Right hindlimb (tissue), 1 donor: ENCODE measurements around the gene KIAA1549.

Source experiments
- DNase-seq: peaks from one replicate; pipeline ENCODE4 v3.0.0-alpha.2; 2018

The KIAA1549 gene

DNA sequence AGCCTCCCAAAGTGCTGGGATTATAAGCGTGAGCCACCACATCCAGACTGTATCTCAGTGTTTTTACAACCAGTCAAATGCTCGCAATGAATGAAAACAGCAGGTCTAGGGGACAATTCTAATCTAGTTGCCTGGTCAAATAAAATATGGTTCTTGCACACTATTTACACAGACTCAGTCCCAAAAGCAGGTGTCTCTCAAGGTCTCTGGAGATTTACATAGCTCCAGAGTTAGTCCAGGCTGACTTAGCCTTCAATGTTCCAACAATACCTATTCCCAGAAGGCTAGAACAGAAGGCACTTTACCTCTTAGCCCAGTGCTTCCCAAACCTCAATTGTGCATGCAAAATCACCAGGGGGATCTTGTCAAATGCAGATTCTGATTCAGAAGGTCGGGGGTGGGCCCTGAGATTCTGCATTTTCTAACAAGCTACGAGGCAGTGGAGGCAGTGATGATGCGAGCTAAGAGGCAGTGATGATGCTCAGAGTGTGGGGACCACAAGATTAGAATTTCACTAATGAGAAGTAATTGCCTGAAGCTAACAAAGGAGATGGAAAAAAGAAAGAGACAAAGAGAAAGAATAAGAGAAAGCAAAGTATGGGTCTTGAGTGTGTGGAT lies 6.4 kb downstream of the KIAA1549 start:
- no peak for DNase-seq

DNA sequence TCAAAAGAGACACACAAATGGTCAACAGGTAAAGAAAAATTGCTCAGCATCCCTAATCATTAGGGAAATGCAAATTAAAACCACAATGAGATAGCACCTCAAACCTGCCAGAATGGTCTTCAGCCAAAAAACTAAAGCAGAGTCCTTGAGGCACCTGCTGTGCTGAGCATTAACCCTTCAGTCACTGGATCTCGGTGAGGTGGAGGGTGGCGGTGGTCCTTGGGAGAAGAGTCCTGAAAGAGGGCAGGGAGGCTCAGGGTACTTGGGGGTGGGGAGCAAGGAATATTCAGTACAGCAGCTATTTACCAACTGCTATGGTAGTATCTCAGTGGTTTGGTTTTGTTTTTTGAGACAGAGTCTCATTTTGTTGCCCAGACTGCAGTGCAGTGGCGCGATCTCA lies 7.1 kb downstream of the KIAA1549 start:
- DNase-seq = no peak

DNA sequence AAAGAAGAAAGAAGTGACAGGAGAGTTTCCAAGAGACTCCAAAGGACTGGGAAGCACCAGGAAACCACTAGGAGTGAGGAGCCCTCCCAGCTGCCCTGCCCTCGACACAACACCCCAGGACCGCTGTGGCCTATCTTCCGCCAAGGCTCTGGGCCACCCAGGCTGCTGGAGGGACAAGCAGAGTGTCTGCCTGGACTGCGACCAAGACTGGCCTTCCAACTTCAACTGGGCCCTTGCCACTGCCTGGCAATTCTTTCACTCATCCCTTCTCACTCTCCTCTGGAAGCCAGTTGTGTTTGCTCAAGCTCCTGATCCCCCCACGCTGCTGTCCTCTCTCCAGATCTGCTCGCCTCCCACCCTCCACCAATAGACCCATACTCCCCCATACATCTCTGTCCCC lies 10.2 kb downstream of the KIAA1549 start:
- no peak for DNase-seq

DNA sequence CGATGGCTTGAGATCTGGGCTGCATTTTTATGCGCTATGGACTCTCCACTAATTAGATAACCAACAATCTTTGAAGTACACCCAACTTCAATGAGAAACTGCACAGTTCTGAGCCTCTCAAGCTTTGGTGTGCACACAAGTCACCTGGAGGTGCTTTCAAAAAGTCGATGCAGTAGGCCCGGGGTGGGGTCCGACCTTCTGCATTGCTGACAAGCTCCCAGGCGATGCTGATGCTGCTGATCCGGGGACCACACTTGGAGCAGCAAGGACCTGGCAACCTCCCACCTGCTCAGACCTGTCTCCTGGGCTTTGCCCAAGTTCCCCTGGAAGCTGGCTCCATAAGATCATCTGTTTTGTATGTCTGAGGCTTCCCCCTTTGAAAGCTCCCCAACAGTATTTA lies 10.7 kb downstream of the KIAA1549 start:
- DNase-seq = no peak

DNA sequence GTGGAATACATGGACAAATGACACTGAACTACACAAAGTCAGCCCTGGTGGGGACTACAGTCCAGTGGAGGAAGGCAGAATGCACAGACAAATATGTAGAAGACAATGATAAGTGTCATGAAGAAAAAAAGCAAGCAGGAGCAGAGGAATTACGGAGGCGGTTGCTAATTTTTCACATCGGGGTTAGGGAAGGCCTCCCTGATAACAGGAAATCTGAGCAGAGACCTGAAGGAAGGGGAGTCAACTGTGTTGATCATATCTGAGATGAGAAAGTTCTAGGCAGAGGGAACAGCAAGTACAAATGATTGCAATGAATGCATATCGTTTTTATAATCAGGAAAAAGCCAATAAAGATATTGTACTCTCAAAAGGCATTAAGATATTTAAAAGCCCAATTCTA lies 14.0 kb downstream of the KIAA1549 start:
- no peak for DNase-seq

DNA sequence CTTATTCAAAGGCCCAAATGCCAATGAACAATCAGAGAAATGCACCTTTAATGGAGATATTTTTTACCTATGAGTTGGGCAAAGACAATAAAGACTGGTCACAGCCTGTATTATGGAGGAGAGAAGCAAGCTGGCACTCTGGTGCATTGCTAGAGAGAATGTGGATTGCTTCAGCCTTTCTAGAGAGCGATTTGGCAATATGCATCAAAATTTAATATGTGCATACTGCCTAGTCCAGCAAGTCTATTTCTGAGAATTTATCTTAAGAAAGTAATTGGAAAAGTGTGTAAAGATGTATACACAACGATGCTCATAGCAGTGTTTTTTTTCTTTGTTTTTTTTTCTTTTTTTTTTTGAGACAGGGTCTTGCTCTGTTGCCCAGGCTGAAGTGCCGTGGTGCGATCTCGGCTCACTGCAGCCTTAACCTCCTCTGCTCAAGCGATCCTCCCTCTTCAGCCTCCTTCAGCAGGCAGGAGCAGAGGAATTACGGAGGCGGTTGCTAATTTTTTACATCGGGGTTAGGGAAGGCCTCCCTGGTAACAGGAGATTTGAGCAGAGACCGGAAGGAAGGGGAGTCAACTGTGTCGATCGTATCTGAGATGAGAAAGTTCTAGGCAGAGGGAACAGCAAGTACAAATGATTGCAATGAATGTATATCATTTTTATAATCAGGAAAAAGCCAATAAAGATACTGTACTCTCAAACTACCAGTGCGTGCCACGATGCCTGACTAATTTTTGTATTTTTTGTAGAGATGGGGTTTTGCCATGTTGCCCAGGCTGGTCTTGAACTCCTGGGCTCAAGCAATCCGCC lies 16.4 kb downstream of the KIAA1549 start:
- no peak for DNase-seq

DNA sequence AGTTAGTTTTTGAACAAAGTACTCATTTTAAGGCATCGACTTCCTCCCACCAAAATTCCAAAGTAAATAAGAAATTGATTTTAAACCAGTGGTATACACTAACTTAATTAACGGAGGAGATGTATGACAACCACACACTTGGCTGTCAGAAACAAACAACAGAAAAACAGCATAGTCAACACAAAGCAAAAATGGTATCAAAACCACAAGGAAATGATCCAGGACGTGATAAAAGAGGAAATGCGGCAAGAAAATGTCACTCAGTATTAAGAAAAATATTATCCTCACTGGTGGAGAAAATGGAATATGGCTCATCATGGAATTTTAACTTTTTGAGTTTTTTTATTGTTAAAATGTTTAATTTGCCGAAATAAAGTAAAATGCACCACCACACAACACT lies 17.5 kb downstream of the KIAA1549 start:
- no peak for DNase-seq

DNA sequence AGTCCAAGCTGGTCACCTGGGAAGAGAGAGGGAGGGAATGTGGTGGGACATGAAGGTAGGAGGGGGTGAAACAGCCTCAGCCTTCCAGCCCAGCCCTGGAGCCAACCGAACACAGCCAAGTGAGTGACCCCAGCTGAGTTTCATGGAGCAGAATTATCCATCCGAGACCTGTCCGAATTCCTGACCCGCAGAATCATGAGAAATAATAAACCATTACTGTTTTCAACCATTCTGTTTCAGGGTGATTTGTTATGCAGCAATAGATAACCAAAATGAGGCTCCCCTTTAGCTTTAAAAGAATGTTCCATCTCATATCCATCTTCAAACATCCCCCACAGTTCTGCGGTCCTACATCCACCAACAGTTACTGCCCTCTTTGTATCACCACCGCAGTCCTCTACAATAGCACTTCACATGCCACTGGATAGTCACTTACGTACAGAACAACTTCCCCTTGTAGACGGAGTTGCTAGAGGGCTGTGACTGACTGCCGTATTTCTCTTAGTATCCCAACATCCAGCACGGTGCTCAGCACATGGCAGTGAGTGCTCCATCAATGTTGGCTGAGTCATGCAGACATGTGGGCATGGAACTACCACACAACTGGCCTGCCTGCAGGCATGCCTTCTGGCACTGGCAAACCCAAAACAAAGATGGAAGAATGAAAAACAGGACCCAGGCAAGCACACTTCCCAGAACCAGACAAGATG lies 18.5 kb downstream of the KIAA1549 start:
- DNase-seq = no peak

DNA sequence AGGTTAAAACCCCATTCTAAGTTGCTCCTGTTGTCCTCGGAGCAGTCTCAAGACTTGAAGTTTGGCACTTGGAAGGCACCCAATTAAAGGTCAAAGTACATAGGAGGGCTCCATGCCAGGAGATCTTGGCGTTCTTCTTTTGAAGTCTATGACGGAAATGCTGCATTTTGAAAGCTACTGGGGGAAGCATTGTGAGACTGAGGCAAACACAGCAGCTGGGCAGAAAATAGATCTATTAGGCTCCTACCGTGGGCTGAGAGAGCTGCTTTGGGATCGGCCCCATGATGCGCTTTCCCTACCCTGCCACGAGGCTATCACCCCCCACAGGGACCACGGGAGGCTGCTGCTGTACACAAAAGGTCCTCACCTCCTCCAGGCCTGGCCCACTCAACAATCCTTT lies 20.0 kb downstream of the KIAA1549 start:
- DNase-seq = no peak

DNA sequence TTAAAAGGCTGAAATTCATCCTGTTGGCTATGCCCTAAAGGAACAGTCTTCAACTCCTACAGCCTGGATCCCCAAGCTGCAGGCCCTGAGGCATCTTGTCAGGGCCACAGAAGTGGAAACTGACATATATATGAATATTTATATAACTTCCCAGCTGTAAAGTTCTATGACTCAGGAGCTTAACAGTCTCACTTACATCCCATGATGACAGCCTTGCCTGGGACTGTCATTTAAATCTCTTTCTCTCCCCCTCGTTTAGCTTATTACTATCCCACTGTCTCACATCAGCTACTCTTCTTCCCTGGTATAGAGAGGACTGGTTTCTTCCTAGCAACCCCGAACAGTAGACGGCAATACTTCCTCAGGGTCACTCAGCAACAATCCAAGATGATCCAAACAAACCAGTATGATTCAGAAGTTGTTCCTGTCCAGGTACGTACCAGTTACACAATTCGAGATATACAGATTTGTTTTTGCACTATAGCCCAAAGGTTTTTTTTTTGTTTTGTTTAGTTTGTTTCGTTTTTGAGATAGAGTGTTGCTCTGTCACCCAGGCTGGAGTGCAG lies 22.7 kb downstream of the KIAA1549 start:
- no peak for DNase-seq

DNA sequence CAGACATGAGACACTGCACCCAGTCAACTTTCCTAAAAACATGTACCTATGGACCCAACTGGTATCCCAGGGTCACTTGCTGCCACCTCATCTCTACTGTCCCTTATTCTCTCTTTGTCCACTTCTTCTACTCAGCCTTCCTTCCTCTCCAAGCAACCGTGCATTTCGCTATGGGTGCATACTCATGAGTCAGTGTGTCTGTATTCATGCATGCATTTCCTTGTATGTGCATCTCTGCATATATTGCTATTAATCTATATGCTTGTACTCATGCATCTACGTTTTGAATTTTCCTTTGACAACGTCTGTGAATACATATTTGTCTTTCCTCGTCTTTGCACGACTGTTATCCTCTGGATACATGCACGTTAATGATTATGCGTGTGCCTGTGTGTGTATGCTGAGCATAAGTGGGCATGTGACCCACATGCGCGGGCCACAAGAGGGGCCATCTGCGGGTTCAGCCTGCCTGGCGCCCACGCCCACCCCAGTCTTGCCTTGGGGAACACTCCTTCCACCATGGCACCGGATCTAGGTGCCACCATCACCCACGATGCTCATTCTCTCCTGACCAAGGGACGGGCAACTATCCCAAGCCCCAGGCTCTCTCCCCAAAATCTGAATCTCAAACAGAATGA lies 23.3 kb downstream of the KIAA1549 start:
- no peak for DNase-seq

DNA sequence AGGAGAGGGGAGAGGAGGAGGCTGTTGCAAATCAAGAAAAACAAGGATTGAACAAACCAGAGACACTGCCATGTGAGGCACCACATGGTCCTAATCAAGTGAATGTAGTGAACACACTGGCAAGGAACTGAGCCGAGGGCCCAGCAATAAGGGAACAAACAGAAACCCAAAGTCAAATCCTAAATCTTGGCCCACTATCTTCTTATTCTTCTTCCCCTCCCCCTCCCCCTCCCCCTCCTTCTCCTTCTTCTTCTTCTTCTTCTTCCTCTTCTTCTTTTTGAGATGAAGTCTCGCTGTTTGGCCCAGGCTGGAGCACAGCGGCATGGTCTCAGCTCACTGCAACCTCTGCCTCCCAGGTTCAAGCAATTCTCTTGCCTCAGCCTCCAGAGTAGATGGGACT lies 24.0 kb downstream of the KIAA1549 start:
- DNase-seq = no peak

DNA sequence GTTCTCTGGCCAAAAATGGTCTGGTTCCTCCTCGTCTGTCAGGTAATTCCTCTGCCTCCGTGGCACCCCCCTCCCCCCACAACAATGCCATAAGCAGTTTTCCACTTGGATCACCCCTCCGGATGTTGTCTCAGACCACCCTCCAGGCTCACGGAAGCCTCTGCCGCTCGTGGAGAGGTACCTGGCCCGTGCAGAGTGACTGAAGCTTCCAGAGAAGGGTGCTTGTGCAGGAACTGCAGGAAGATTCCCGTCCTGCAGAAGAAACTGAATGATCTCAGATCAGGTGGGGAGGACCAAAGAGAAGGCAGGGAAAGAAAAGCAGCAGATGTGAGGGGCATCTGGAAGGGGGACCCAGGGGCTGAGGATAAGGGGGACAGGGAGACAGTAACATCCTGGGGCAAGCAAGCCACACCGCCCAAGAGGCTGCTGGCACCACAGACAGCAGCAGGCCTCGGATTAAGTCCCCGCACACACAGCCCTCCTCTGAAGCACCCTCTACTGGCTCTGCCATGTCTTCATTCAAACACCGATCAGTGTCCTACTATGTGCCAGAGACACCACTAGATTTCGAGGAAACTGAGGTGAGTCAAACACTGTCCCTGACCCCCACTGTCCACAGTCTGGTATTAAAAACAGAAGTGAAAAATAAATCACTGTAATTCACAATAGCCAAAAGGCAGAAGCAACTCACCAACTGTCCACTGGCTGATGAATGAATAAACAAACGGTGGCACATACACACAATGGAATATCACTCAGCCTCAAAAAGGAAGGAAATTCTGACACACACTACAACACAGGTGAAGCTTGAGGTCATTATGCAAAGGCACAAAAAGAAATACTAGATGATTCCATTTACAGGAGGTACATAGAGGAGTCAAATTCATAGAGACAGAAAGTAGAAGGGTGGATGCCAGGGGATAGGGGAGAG lies 26.4 kb downstream of the KIAA1549 start:
- DNase-seq = no peak

DNA sequence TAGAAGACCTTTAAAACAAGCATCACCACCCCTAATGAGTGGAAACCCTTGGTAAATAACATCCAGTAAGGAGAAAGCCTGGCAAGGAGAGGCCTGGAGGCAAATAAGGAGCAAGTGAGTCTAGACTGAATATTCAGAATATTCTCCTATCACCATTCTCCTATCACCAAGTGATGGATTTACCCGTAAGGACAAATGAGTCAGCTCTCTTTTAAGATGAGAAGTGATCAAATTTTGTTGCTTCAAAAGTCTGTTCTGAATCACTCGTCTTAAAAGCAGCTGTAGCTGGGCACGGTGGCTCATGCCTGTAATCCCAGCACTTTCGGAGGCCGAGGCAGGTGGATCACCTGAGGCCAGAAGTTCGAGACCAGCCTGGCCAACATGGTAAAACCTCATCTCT lies 28.4 kb downstream of the KIAA1549 start:
- DNase-seq = no peak

DNA sequence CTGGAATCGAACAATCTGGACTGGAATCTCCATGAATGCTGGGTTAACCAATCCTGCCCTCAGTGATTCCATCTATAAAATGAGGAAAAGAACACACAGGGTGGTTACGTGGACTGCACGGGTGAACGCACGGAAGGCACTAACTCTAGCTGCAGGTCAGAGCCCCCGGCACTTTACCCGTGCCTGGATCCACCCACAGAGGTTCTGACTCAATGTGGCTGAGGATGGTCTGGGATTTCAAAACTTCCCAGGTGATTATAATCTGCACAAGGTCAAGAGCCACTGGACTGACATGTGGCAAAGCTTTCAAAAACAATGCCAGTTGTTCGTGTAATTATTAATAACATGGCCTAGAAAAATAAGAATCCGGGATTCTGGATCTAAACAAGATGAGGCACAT lies 29.2 kb downstream of the KIAA1549 start:
- no peak for DNase-seq

DNA sequence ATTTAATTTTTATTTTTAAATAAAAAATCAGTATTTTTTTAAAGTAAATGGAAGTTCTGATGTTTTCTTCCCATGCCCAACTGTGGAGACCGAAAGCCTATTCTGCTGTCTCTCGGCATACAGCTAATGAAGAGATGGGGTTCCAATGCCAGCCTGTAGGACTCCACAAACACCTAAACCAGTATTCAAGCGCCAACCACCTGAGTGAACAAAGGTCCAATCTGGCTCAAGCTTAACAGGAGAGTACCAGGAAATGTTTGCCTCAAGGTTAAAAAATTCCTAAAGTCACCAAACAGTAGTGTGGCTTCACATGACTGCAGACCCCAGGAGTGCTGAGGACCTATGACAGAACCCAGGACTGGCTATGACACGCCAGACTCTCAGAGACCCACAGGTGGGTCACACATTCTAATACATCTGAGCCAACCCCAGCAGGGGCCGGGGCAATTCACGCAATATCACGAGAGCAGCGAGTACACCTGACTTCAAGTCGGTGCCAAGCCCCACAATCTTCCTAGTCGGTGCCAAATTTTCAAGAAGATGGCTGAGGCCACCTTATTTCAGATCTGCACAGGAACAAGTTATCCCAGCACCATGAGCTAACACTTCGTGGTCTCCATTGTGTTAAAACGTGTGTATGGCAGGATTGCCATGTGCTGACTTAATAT lies 31.6 kb downstream of the KIAA1549 start:
- DNase-seq = no peak

DNA sequence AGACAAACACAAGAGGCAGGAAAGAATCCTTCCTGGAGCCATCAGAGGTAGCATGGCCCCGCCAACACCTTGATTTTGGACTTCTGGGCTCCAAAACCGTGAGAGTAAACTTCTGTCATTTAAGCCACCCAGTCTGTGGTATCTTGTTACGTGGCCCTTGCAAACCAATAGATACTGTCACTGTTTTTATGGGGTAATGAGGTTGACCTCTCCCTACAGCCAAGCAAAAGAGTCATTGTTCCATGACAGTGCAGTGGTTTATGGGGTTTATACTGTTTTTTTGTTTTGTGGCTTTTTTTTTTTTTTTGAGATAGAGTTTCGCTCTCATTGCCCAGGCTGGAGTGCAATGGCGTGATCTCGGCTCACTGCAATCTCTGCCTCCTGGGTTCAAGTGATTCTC lies 32.8 kb downstream of the KIAA1549 start:
- no peak for DNase-seq

DNA sequence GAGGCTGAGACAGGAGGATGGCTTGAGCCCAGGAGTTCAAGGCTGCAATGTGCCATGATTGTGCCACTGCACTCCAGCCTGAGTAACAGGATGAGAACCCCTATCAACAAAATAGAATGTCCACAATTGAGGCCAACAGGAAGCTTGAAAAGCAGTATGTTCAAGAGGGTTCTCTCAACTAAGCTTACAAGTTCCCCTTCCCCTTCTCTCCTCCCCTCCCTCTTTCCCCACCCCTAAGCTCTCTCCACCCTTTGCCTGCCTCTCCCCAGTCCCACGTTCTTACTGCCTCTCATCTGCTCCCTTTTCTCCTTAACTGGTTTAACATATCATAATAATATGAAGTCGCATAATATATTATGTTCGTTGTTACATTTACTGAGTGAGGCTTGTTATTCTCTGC lies 35.4 kb downstream of the KIAA1549 start:
- DNase-seq = no peak

DNA sequence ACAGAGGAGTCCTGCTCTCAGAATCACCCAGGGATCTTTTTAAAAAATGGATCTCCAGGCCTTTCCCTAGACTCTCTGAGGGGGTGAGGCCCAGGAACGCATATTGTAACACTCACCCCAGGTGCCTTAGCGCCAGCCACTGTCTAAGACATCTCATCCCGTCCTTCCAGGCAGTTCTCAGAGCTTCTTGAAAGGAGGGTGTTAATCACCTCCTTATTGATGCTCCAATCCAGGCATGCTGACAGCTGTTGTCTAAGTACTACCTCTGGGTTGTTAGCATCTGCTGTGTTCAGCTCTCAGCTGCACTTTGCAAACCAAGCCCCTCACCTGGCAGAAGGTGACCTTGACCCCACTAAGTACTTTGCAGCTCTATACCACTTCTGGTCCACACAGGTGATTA lies 36.0 kb downstream of the KIAA1549 start:
- DNase-seq = no peak

DNA sequence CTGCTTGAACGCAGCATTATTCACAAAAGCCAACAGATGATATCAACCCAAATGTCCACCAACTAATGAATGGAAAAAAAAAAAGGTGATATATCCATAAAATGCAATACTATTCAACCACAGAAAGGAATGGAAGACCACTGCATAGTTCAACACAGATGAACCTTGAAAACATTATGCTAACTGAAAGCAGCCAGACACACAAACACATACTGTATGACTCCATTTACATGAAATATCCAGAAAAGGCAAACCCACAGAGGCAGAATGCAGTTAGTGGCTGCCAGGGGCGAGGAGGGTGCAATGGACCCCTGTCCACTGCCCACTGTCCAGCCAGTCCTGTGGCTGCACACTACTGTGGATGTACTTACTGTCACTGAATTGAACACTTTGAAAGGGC lies 36.6 kb downstream of the KIAA1549 start:
- DNase-seq = no peak

DNA sequence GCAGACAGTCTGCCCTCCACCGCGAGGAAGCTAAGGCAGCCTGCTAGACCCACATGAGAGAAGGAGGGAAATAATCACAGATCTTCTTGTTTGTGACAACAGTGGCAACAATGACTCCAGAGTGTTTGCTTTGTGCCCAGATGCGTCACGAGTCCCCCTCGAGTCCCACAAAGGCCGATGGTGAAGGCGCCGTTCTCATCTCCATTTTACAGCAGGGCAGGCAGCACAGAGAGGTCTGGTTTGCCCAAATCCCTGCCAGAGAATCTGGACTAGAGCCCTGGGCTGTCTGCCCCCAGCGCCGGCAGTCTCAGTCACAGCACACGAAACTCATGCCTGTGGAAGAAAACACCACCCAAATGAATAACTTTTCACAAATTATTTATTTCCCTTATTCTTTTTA lies 38.1 kb downstream of the KIAA1549 start:
- no peak for DNase-seq

DNA sequence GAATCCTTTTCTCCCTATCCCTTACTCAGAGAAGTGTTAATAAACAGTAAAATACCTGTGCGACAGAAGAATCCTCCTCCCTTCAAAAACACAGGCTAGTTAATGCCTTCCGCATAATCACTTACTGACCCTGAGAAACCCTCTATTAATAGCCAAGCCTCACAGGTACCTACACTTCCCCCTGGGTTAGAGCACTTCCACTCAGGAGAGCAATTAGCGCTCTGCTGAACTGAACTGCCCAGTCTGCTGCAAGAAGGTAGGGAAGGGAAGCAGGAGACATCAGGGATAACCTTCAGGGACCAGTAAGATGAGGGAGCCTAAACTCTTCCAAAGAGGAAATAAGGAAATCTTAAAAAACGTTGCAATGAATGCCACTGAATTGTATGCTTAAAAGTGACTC lies 39.6 kb downstream of the KIAA1549 start:
- no peak for DNase-seq
